SK-N-MC (cell line): ENCODE measurements around the gene CRYZ.
"Not testable (repeated sequence)": the region's sequence is repeated elsewhere in the genome, so short reads cannot be mapped to it uniquely, and the experiment has no call there.

Experiments
- DNase-seq: peaks from one replicate; pipeline ENCODE4 v3.0.0-alpha.2; 2011; ENCODE audit warnings: low read depth, low spot score
- H3K27ac ChIP-seq: fragments of 200-600 bp; sonication (generic); 2 replicates; pipeline ENCODE4 v1.5.1; 2016; ENCODE audit warnings: mixed run types
- H3K36me3 ChIP-seq: fragments of 200-600 bp; sonication (generic); 2 replicates; pipeline ENCODE4 v1.6.1; 2017; ENCODE audit warnings: antibody characterized with exemption, low read length, mixed read lengths; ENCODE audit not compliant: insufficient read depth
- H3K4me3 ChIP-seq: fragments of 200-600 bp; sonication (generic); 2 replicates; pipeline ENCODE4 v1.5.1; 2016
- H3K9ac ChIP-seq: fragments of 200-600 bp; sonication (generic); 2 replicates; pipeline ENCODE4 v1.8.0; 2017; ENCODE audit warnings: mixed run types, mixed read lengths; ENCODE audit not compliant: insufficient read length
- H3K9me3 ChIP-seq: fragments of 200-600 bp; sonication (generic); 2 replicates; pipeline ENCODE4 v1.6.1; 2017; ENCODE audit warnings: low read depth, mild to moderate bottlenecking, antibody characterized with exemption, low read length, moderate library complexity, mixed read lengths
- EZH2 ChIP-seq: fragments of 200-600 bp; sonication (generic); IDR thresholded peaks from one replicate; pipeline ENCODE4 v1.6.1; 2017; ENCODE audit warnings: antibody characterized with exemption
- FOXP2 ChIP-seq: optimal IDR thresholded peaks from 2 replicates; pipeline ENCODE3; 2011; ENCODE audit warnings: mild to moderate bottlenecking, moderate library complexity; ENCODE audit not compliant: insufficient read depth; ENCODE audit errors: extremely low read length, control extremely low read depth
- POLR2AphosphoS5 ChIP-seq: IDR thresholded peaks from 2 replicates; pipeline ENCODE4 v1.6.1; 2012; ENCODE audit warnings: mild to moderate bottlenecking, low read depth, low read length, borderline replicate concordance

CRYZ gene

GRCh38 chr1:74733604-74734484 is 994 bp upstream of the CRYZ start:
- peak overlapping the region; percentile 94 for H3K9ac ChIP-seq
- peaks cover 25% of the 10 kb centered on the region for H3K36me3 ChIP-seq
- TF ChIP-seq EZH2 (no peak), FOXP2 (no peak), POLR2AphosphoS5 (no peak; the same call in 1 of the 2 replicates)
- peak overlapping the region; percentile 85 for H3K4me3 ChIP-seq
- H3K27ac ChIP-seq, result peak overlapping the region; percentile 89
- peak; percentile 78 for DNase-seq
- no peaks in the 10 kb centered on the region for H3K9me3 ChIP-seq

GRCh38 chr1:74732071-74732946 is 541 bp downstream of the CRYZ start:
- not testable (repeated sequence) for DNase-seq, H3K27ac ChIP-seq, H3K36me3 ChIP-seq, H3K9me3 ChIP-seq
- H3K4me3 ChIP-seq, result peak overlapping the region; percentile 85
- H3K9ac ChIP-seq, result peak overlapping the region; percentile 94

- DNase-seq, result no peak
- H3K4me3 ChIP-seq, result no peak overlapping the region
- H3K36me3 ChIP-seq, result peaks cover 2% of the 10 kb centered on the region
- TF ChIP-seq FOXP2 (no peak), EZH2 (no peak), POLR2AphosphoS5 (no peak)
- H3K27ac ChIP-seq, result no peak overlapping the region
- no peaks in the 10 kb centered on the region for H3K9me3 ChIP-seq
- H3K9ac ChIP-seq, result no peak overlapping the region
These were observed 1.3 kb downstream of the CRYZ start for GRCh38 chr1:74731399-74732052.

GRCh38 chr1:74729741-74730478 is 2.9 kb downstream of the CRYZ start:
- Histone ChIP-seq H3K9ac (no peak overlapping the region), H3K9me3 (no peaks in the 10 kb centered on the region), H3K27ac (no peak overlapping the region), H3K36me3 (no peaks in the 10 kb centered on the region; the same call in 1 of the 2 replicates), H3K4me3 (no peak overlapping the region)
- no peak for TF ChIP-seq EZH2
- no peak for TF ChIP-seq POLR2AphosphoS5
- no peak for TF ChIP-seq FOXP2
- DNase-seq, result no peak

- Histone ChIP-seq H3K9ac (no peak overlapping the region), H3K36me3 (peaks cover 6% of the 10 kb centered on the region), H3K9me3 (no peaks in the 10 kb centered on the region), H3K4me3 (no peak overlapping the region), H3K27ac (no peak overlapping the region)
- no peak for DNase-seq
- TF ChIP-seq EZH2 (no peak), POLR2AphosphoS5 (no peak), FOXP2 (no peak)
These were observed 4.1 kb downstream of the CRYZ start for GRCh38 chr1:74728736-74729135.

- DNase-seq, result no peak
- no peak overlapping the region for H3K4me3 ChIP-seq
- TF ChIP-seq EZH2, result no peak
- H3K27ac ChIP-seq, result no peak overlapping the region
- H3K36me3 ChIP-seq, result peaks cover 11% of the 10 kb centered on the region
- no peak overlapping the region for H3K9ac ChIP-seq
- H3K9me3 ChIP-seq, result no peaks in the 10 kb centered on the region
These were observed 6.8 kb downstream of the CRYZ start for GRCh38 chr1:74726063-74726462.

GRCh38 chr1:74717626-74718025 is 15.2 kb downstream of the CRYZ start:
- Histone ChIP-seq H3K9me3 (no peaks in the 10 kb centered on the region), H3K36me3 (peaks cover 29% of the 10 kb centered on the region), H3K4me3 (no peak overlapping the region), H3K9ac (no peak overlapping the region), H3K27ac (no peak overlapping the region)
- no peak for TF ChIP-seq EZH2
- TF ChIP-seq POLR2AphosphoS5, result no peak
- TF ChIP-seq FOXP2, result no peak
- no peak for DNase-seq

GRCh38 chr1:74716822-74717221 is 16.0 kb downstream of the CRYZ start:
- DNase-seq, result no peak
- Histone ChIP-seq H3K4me3 (no peak overlapping the region), H3K9ac (no peak overlapping the region), H3K9me3 (no peaks in the 10 kb centered on the region), H3K36me3 (peaks cover 29% of the 10 kb centered on the region), H3K27ac (no peak overlapping the region)
- TF ChIP-seq POLR2AphosphoS5, result no peak
- TF ChIP-seq EZH2, result no peak
- TF ChIP-seq FOXP2, result no peak
